RWPE2 (cell line): ENCODE measurements around the gene RNF148.

Experiments used
- ATAC-seq: fragments of 200-7000 bp; cut with Tn5 transposase; 3 replicates; pipeline ENCODE4 v1.9.1; 2021; ENCODE audit warnings: low read depth
- DNase-seq: peaks from one replicate; pipeline ENCODE4 v3.0.0-alpha.2; 2020; ENCODE audit warnings: low spot score
- H3K27ac ChIP-seq: fragments of 450-650 bp; 2 replicates; pipeline ENCODE4 v1.5.1; 2017; ENCODE audit warnings: mild to moderate bottlenecking; ENCODE audit not compliant: poor library complexity, severe bottlenecking
- H3K27me3 ChIP-seq: fragments of 250-450 bp; sonication (Bioruptor Pico); 2 replicates; pipeline ENCODE4 v1.5.1; 2021; ENCODE audit warnings: mild to moderate bottlenecking, moderate library complexity; ENCODE audit not compliant: insufficient read depth, poor library complexity, severe bottlenecking
- H3K36me3 ChIP-seq: fragments of 250-450 bp; sonication (Bioruptor Pico); 2 replicates; pipeline ENCODE4 v1.5.1; 2020; ENCODE audit warnings: low read depth, mild to moderate bottlenecking, moderate library complexity
- H3K4me1 ChIP-seq: fragments of 250-450 bp; sonication (Bioruptor Pico); 2 replicates; pipeline ENCODE4 v1.5.1; 2021; ENCODE audit warnings: mild to moderate bottlenecking, moderate library complexity; ENCODE audit not compliant: insufficient read depth, poor library complexity, severe bottlenecking
- H3K4me3 ChIP-seq: fragments of 250-450 bp; sonication (Bioruptor Pico); 2 replicates; pipeline ENCODE4 v1.5.1; 2021; ENCODE audit warnings: mild to moderate bottlenecking, moderate library complexity; ENCODE audit not compliant: severe bottlenecking
- H3K9me3 ChIP-seq: fragments of 250-450 bp; sonication (Bioruptor Pico); 2 replicates; pipeline ENCODE4 v1.5.1; 2021; ENCODE audit warnings: mild to moderate bottlenecking, moderate library complexity; ENCODE audit not compliant: severe bottlenecking
- CTCF ChIP-seq: fragments of 450-650 bp; IDR thresholded peaks from one replicate; pipeline ENCODE4 v1.5.1; 2017; ENCODE audit warnings: mild to moderate bottlenecking, moderate library complexity; ENCODE audit not compliant: poor library complexity, severe bottlenecking

Gene RNF148

GRCh38 chr7:122709930-122710646 is 7.4 kb upstream of the RNF148 start:
- H3K27me3 ChIP-seq: no peaks in the 10 kb centered on the region
- no peak for TF ChIP-seq CTCF
- no peaks in the 10 kb centered on the region for H3K9me3 ChIP-seq
- ATAC-seq (no peak), DNase-seq (no peak)
- H3K4me3 ChIP-seq: no peak overlapping the region
- H3K4me1 ChIP-seq: no peaks in the 10 kb centered on the region
- no peak overlapping the region for H3K27ac ChIP-seq
- no peaks in the 10 kb centered on the region for H3K36me3 ChIP-seq

- no peak for ATAC-seq
- Histone ChIP-seq H3K4me3 (no peak overlapping the region), H3K36me3 (no peaks in the 10 kb centered on the region), H3K27ac (no peak overlapping the region), H3K4me1 (no peaks in the 10 kb centered on the region), H3K27me3 (no peaks in the 10 kb centered on the region), H3K9me3 (no peaks in the 10 kb centered on the region)
- DNase-seq: no peak
- TF ChIP-seq CTCF: no peak
Observed at GRCh38 chr7:122706836-122707235, 4.1 kb upstream of the RNF148 start.

- Histone ChIP-seq H3K36me3 (no peaks in the 10 kb centered on the region), H3K4me3 (no peak within 1 kb of the TSS), H3K4me1 (no peaks in the 10 kb centered on the region), H3K9me3 (no peaks in the 10 kb centered on the region), H3K27ac (no peak within 1 kb of the TSS), H3K27me3 (no peaks in the 10 kb centered on the region)
- DNase-seq (no peak), ATAC-seq (no peak)
- no peak for TF ChIP-seq CTCF
Observed at GRCh38 chr7:122699017-122699416, 3.7 kb downstream of the RNF148 start, which contains the start of gene RNF133. RNF133 (minus strand) TSS chr7:122699117; CDS start chr7:122698918, 199 bp downstream.

GRCh38 chr7:122695816-122696215 is 6.9 kb downstream of the RNF148 start:
- Histone ChIP-seq H3K36me3 (no peaks in the 10 kb centered on the region), H3K27ac (no peak overlapping the region), H3K27me3 (no peaks in the 10 kb centered on the region), H3K4me1 (no peaks in the 10 kb centered on the region), H3K9me3 (no peaks in the 10 kb centered on the region), H3K4me3 (no peak overlapping the region)
- no peak for DNase-seq
- ATAC-seq: no peak
- no peak for TF ChIP-seq CTCF

GRCh38 chr7:122694697-122695096 is 8.0 kb downstream of the RNF148 start:
- TF ChIP-seq CTCF: no peak
- no peaks in the 10 kb centered on the region for H3K9me3 ChIP-seq
- H3K36me3 ChIP-seq: no peaks in the 10 kb centered on the region
- DNase-seq: no peak
- no peaks in the 10 kb centered on the region for H3K27me3 ChIP-seq
- H3K4me3 ChIP-seq: no peak overlapping the region
- no peaks in the 10 kb centered on the region for H3K4me1 ChIP-seq
- ATAC-seq: no peak
- H3K27ac ChIP-seq: no peak overlapping the region
